SKM-1 treated with dmso at 0.1 percent for 144 hours (cell line): Measurements from ENCODE around the gene RANBP10.
"Not testable (repeated sequence)": the region's sequence is repeated elsewhere in the genome, so short reads cannot be mapped to it uniquely, and the experiment has no call there.

Experiments used
- DNase-seq: peaks from one replicate; lab custom pipeline; 2025; ENCODE audit not compliant: unreplicated experiment; lab: John Stamatoyannopoulos, UW

RANBP10 gene

GRCh38 chr16:67719048-67719777, 87.1 kb downstream of the RANBP10 start, which contains the start of gene GFOD2:
GFOD2 (minus strand) TSS chr16:67719316; CDS start chr16:67685715, 33,601 bp downstream.
- DNase-seq, result peak; percentile 91

- no peak for DNase-seq
Measured at GRCh38 chr16:67718668-67719047, 87.7 kb downstream of the RANBP10 start.

- no peak for DNase-seq
Measured at GRCh38 chr16:67716097-67716496, 90.3 kb downstream of the RANBP10 start.

- no peak for DNase-seq
Measured at GRCh38 chr16:67714522-67714921, 91.8 kb downstream of the RANBP10 start.

- DNase-seq, result peak; percentile 37
Measured at GRCh38 chr16:67713647-67714273, 92.6 kb downstream of the RANBP10 start.

- DNase-seq, result no peak
Measured at GRCh38 chr16:67710607-67711006, 95.8 kb downstream of the RANBP10 start.

- no peak for DNase-seq
Measured at GRCh38 chr16:67709050-67709449, 97.3 kb downstream of the RANBP10 start.

- no peak for DNase-seq
Measured at GRCh38 chr16:67708368-67708771, 98.0 kb downstream of the RANBP10 start.

- no peak for DNase-seq
Measured at GRCh38 chr16:67707790-67708189, 98.6 kb downstream of the RANBP10 start.

GRCh38 chr16:67707210-67707609, 99.2 kb downstream of the RANBP10 start:
- DNase-seq, result no peak

- DNase-seq, result no peak
Measured at GRCh38 chr16:67704110-67704509, 102.2 kb downstream of the RANBP10 start.

GRCh38 chr16:67703626-67704025, 102.7 kb downstream of the RANBP10 start:
- DNase-seq, result no peak

- no peak for DNase-seq
Measured at GRCh38 chr16:67702130-67702529, 104.2 kb downstream of the RANBP10 start.

GRCh38 chr16:67701420-67701819, 104.9 kb downstream of the RANBP10 start:
- no peak for DNase-seq

- DNase-seq, result no peak
Measured at GRCh38 chr16:67699265-67699664, 107.1 kb downstream of the RANBP10 start.

GRCh38 chr16:67697422-67698185, 108.8 kb downstream of the RANBP10 start:
- peak; percentile 84 for DNase-seq

GRCh38 chr16:67694611-67695010, 111.7 kb downstream of the RANBP10 start:
- no peak for DNase-seq

- DNase-seq, result not testable (repeated sequence)
Measured at GRCh38 chr16:67693517-67694285, 112.7 kb downstream of the RANBP10 start.

- no peak for DNase-seq
Measured at GRCh38 chr16:67685388-67686112, 120.8 kb downstream of the RANBP10 start.

GRCh38 chr16:67683767-67684166, 122.6 kb downstream of the RANBP10 start:
- DNase-seq, result no peak
